HEK293T (cell line): ENCODE measurements around the gene LARP1.

Source experiments
- BHLHE40 ChIP-seq: fragments of 450-650 bp; IDR thresholded peaks from 2 replicates; pipeline ENCODE4 v1.6.1; 2016; ENCODE audit warnings: mild to moderate bottlenecking, moderate library complexity, borderline replicate concordance
- ELF4 ChIP-seq: fragments of 450-650 bp; IDR thresholded peaks from 2 replicates; pipeline ENCODE4 v1.6.1; 2017; ENCODE audit warnings: antibody characterized with exemption
- FOXM1 ChIP-seq: fragments of 450-650 bp; IDR thresholded peaks from 2 replicates; pipeline ENCODE4 v1.6.1; 2017; ENCODE audit warnings: mild to moderate bottlenecking, borderline replicate concordance
- HDGF ChIP-seq: fragments of 450-650 bp; IDR thresholded peaks from 2 replicates; pipeline ENCODE4 v1.6.1; 2017; ENCODE audit warnings: antibody characterized with exemption, borderline replicate concordance
- LEF1 ChIP-seq: fragments of 450-650 bp; IDR thresholded peaks from 2 replicates; pipeline ENCODE4 v1.6.1; 2017; ENCODE audit warnings: mild to moderate bottlenecking, borderline replicate concordance
- NFRKB ChIP-seq: fragments of 450-650 bp; IDR thresholded peaks from 2 replicates; pipeline ENCODE4 v1.6.1; 2016; ENCODE audit warnings: mild to moderate bottlenecking, moderate library complexity
- ZNF384 ChIP-seq: fragments of 450-650 bp; IDR thresholded peaks from 2 replicates; pipeline ENCODE4 v1.6.1; 2016

- TF ChIP-seq FOXM1 (no peak), HDGF (no peak), NFRKB (no peak), ELF4 (no peak), BHLHE40 (no peak), ZNF384 (no peak), LEF1 (no peak)
Observed at GRCh38 chr5:154801083-154801482, 45.9 kb downstream of the LARP1 start.
